Stomach (tissue), 9 donors: ENCODE results near the gene FCRL3. TPM values are rescaled to one million over a fixed set of nuclear protein-coding genes. Genes with fewer than 3 reads are reported as not detected.

ENCODE experiments used
- DNase-seq, 2 donors: peaks; one replicate each; pipeline versions ENCODE4 v3.0.0 to v3.0.0-alpha.2; 2013 to 2019
- H3K27ac ChIP-seq, 5 donors: fragments of 200-600 bp in 4 of 5; sonication (generic) in 4 of 5; one replicate each; pipeline ENCODE4 v1.5.1; 2013 to 2019; ENCODE audit warnings: mild to moderate bottlenecking in 1 of 5, moderate library complexity in 1 of 5
- H3K27me3 ChIP-seq, 3 donors: fragments of 200-600 bp; sonication (generic); one replicate each; pipeline ENCODE4 v1.5.1; 2017 to 2019; ENCODE audit warnings: mixed run types in 1 of 3
- H3K36me3 ChIP-seq, 4 donors: fragments of 200-600 bp; sonication (generic); 1 replicate in 3 of 4; 2 replicates in 1 of 4; pipeline ENCODE4 v1.5.1; 2016 to 2019
- H3K4me1 ChIP-seq, 4 donors: fragments of 200-600 bp; sonication (generic); one replicate each; pipeline ENCODE4 v1.5.1; 2016 to 2019
- H3K4me3 ChIP-seq, 4 donors: fragments of 200-600 bp; sonication (generic) in 3 of 4; one replicate each; pipeline ENCODE4 v1.5.1; 2016 to 2019; ENCODE audit warnings: mild to moderate bottlenecking in 1 of 4
- H3K9me3 ChIP-seq, 4 donors: fragments of 200-600 bp; sonication (generic); one replicate each; pipeline ENCODE4 v1.5.1; 2016 to 2019
- EP300 ChIP-seq: sonication (generic); formaldehyde crosslinking; IDR thresholded peaks from one replicate; pipeline ENCODE4 v1.6.1; 2017; ENCODE audit warnings: antibody characterized with exemption
- POLR2A ChIP-seq, 4 donors: fragments of 450-650 bp; IDR thresholded peaks; one replicate each; pipeline ENCODE4 v1.6.1; 2016; ENCODE audit warnings: antibody characterized with exemption in 4 of 4, control low read depth in 2 of 4, mild to moderate bottlenecking in 1 of 4, moderate library complexity in 1 of 4
- POLR2AphosphoS5 ChIP-seq, 3 donors: sonication (generic); formaldehyde crosslinking; IDR thresholded peaks; one replicate each; pipeline ENCODE4 v1.6.1; 2016; ENCODE audit warnings: antibody characterized with exemption in 3 of 3
- WGBS, 5 donors: extraction: QIAGEN DNeasy Blood & Tissue Kit in 3 of 5; methylation state at CpG; one replicate each; pipeline versions ENCODE4 v1.1.5 to v1.1.7; 2013 to 2018; 5-methylcytosine and 5-hydroxymethylcytosine counted together
- intact Hi-C: fragments of 100-400 bp; cut with DNase I; formaldehyde crosslinking; loops from one replicate; pipeline ENCODE4 v1.15.1; 2023; ENCODE audit warnings: low total_unique reads
- polyA plus RNA-seq, 3 donors: library from polyadenylated mRNA; stranded (reverse); fragments of 200-250 nt; gene quantifications; one replicate each; pipeline ENCODE4 v1.2.3, GENCODE V29; 2013
- total RNA-seq, 5 donors: library from RNA; depleted of rRNA; stranded (reverse); fragments of >200 nt; gene quantifications; one replicate each; pipeline versions ENCODE4 v1.1.0 to v1.2.3, GENCODE V29; 2014 to 2016
- TF ChIP-seq, protein P1 (sequence below), 7 experiments: fragments of 450-650 bp in 4 of 7; fragments of 200-600 bp in 3 of 7; sonication (generic) in 3 of 7; IDR thresholded peaks; one replicate each; pipeline ENCODE4 v1.5.1; 2016 to 2019; ENCODE audit warnings: antibody characterized with exemption in 7 of 7, control low read depth in 2 of 7, mild to moderate bottlenecking in 1 of 7
- donor health status: healthy with polysubstance abuse.
- donor health status: Bipolar disorder and iron deficiency.
- donor health status: healthy.

Gene FCRL3
- total and polyA plus RNA-seq, 8 donors = 0.30 to 0.55 TPM; not detected in 6

DNA sequence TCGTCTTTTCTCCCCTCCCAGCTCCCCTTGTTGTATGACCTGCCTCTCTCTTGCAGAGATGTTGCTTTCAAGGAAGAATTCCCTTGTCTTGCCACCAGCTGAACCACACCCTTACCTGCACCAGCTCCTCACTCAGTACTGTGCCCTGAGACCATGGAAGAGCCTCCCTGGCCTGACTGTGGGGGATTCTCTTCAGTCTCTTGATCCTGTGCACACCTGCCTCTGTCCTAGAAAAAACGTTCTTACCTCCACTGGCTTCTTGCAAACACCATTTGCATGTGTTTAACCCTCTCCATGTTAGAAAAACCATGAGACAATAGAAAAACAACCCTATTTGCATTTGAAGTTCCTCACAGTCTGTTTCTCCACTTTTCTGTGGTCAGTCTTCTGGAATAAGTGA is 59.4 kb downstream of the FCRL3 start:
- Histone ChIP-seq H3K4me1 (no peaks in the 10 kb centered on the region), H3K36me3 (no peaks in the 10 kb centered on the region), H3K4me3 (no peak overlapping the region), H3K9me3 (no peaks in the 10 kb centered on the region), H3K27me3 (peaks cover 0 to 7% (median 0%) of the 10 kb centered on the region in 3 donors), H3K27ac (no peak overlapping the region)
- 20 to 50% (median 33%) methylated on average over 2 of the region's 2 CpGs for WGBS, 5 donors
- intact Hi-C loops = no loop called here
- no peak for DNase-seq
- TF ChIP-seq POLR2AphosphoS5 (IDR thresholded peaks at IDR 0.05) (no peak), EP300 (no peak), POLR2A (IDR thresholded peaks at IDR 0.05) (no peak)
- TF ChIP-seq, protein P1, sequence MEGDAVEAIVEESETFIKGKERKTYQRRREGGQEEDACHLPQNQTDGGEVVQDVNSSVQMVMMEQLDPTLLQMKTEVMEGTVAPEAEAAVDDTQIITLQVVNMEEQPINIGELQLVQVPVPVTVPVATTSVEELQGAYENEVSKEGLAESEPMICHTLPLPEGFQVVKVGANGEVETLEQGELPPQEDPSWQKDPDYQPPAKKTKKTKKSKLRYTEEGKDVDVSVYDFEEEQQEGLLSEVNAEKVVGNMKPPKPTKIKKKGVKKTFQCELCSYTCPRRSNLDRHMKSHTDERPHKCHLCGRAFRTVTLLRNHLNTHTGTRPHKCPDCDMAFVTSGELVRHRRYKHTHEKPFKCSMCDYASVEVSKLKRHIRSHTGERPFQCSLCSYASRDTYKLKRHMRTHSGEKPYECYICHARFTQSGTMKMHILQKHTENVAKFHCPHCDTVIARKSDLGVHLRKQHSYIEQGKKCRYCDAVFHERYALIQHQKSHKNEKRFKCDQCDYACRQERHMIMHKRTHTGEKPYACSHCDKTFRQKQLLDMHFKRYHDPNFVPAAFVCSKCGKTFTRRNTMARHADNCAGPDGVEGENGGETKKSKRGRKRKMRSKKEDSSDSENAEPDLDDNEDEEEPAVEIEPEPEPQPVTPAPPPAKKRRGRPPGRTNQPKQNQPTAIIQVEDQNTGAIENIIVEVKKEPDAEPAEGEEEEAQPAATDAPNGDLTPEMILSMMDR (IDR thresholded peaks at IDR 0.05) = no peak

DNA sequence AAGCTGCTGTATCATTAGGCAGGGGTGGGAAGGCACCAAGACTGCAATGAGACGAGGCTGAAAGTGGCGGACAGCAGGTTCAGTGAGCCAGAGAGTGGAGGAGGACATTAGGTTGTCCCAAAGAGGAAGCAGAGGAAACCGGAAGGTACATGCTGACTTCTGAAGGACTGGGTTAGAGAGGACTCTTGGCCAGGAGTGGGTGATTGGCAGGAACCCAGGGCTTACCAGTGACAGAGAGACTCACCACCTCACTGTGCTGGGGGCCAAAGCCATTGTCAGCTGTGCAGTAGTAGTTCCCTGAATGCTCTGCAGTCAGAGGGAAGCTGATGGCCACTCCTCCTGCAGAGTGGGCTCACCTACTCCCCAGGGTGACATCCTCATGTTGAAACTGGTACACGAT is 60.8 kb downstream of the FCRL3 start:
- no peak overlapping the region for H3K27ac ChIP-seq
- intact Hi-C loops = no loop called here
- no peaks in the 10 kb centered on the region for H3K4me1 ChIP-seq
- no peaks in the 10 kb centered on the region for H3K9me3 ChIP-seq
- TF ChIP-seq POLR2A (IDR thresholded peaks at IDR 0.05) (no peak), EP300 (no peak), POLR2AphosphoS5 (IDR thresholded peaks at IDR 0.05) (no peak)
- TF ChIP-seq, protein P1 (IDR thresholded peaks at IDR 0.05) = no peak
- 49 to 63% (median 55%) methylated on average over 4 of the region's 4 CpGs for WGBS, 5 donors
- DNase-seq = no peak
- H3K36me3 ChIP-seq = no peaks in the 10 kb centered on the region
- H3K27me3 ChIP-seq = peaks cover 0 to 7% (median 0%) of the 10 kb centered on the region in 3 donors
- H3K4me3 ChIP-seq = no peak overlapping the region

DNA sequence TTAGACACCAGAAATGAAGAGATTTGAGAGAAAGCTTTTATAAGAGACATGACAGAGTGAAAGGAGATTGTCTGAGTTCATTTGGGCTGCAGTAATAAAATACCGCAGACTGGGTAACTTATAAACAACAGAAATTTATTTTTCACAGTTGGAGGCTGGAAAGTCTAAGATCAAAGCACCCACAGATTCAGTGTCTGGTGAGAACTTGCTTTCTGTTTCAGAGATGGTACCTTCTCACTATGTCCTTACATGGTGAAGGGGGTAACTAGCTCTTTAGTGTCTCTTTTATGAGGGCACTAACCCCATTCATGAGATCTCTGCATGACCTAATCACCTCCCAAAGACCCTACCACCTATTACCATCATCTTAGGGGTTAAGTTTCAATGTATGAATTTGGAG is 71.8 kb downstream of the FCRL3 start:
- H3K27ac ChIP-seq = no peak overlapping the region
- intact Hi-C loops = no loop called here
- no peaks in the 10 kb centered on the region for H3K4me1 ChIP-seq
- H3K27me3 ChIP-seq = peaks cover 0 to 26% (median 0%) of the 10 kb centered on the region in 3 donors
- no peaks in the 10 kb centered on the region for H3K36me3 ChIP-seq
- H3K4me3 ChIP-seq = no peak overlapping the region
- WGBS, 5 donors = 81 to 91% (median 88%) methylated on average over 1 of the region's 1 CpG
- TF ChIP-seq EP300 (no peak), POLR2A (IDR thresholded peaks at IDR 0.05) (no peak), POLR2AphosphoS5 (IDR thresholded peaks at IDR 0.05) (no peak)
- TF ChIP-seq, protein P1 (IDR thresholded peaks at IDR 0.05) = no peak
- H3K9me3 ChIP-seq = no peaks in the 10 kb centered on the region
- peak in 1 of 2 donors; percentile 11 for DNase-seq

Other genes with a start within 250 kb of the FCRL3 start
- 1 to 10 TPM in 1 of 5 donors, under 1 TPM in 1, not detected in 3; 0.37 to 4.8 TPM for gene FCRL5, start 148.3 kb downstream of the FCRL3 start, total RNA-seq
- gene FCRL5, start 148.3 kb downstream of the FCRL3 start, polyA plus RNA-seq = 1 to 10 TPM in 1 of 3 donors, under 1 TPM in 2; 0.44 to 1.1 (median 0.76) TPM
- gene FCRL4, start 102.7 kb downstream of the FCRL3 start, total RNA-seq = not detected
- under 1 TPM in 1 of 3 donors, not detected in 2; 0.15 TPM for gene FCRL4, start 102.7 kb downstream of the FCRL3 start, polyA plus RNA-seq
- gene FCRL2, start 76.4 kb upstream of the FCRL3 start, total RNA-seq = 1 to 10 TPM in 1 of 5 donors, under 1 TPM in 1, not detected in 3; 0.73 to 2.5 TPM
- 1 to 10 TPM in 1 of 3 donors, under 1 TPM in 2; 0.37 to 1.8 (median 0.90) TPM for gene FCRL2, start 76.4 kb upstream of the FCRL3 start, polyA plus RNA-seq
- gene FCRL1, start 119.4 kb upstream of the FCRL3 start, total RNA-seq = 1 to 10 TPM in 1 of 5 donors, under 1 TPM in 1, not detected in 3; 0.29 to 2.4 TPM
- gene FCRL1, start 119.4 kb upstream of the FCRL3 start, polyA plus RNA-seq = under 1 TPM in 1 of 3 donors, not detected in 2; 0.48 TPM
- 1 to 10 TPM in 1 of 5 donors, not detected in 4; 1.8 TPM for gene CD5L, start 141.0 kb upstream of the FCRL3 start, total RNA-seq
- gene CD5L, start 141.0 kb upstream of the FCRL3 start, polyA plus RNA-seq = not detected